DOHH2 (cell line): ENCODE data around the gene RAB32.

Experiments
- H3F3A ChIP-seq: fragments of 200-600 bp; sonication (generic), shearing (Covaris generic); 2 replicates; pipeline ENCODE4 v1.6.0; 2016; ENCODE audit warnings: antibody characterized with exemption, mild to moderate bottlenecking; ENCODE audit not compliant: control insufficient read depth, insufficient read depth
- H3K27ac ChIP-seq: fragments of 200-600 bp; sonication (generic); 2 replicates; pipeline ENCODE4 v1.5.1; 2014; ENCODE audit warnings: low read depth, mild to moderate bottlenecking, low read length, moderate library complexity
- H3K27me3 ChIP-seq: fragments of 200-600 bp; sonication (generic); 2 replicates; pipeline ENCODE4 v1.6.1; 2014; ENCODE audit warnings: mild to moderate bottlenecking, low read length, mixed read lengths; ENCODE audit not compliant: control insufficient read depth
- H3K36me3 ChIP-seq: fragments of 200-600 bp; sonication (generic); 2 replicates; pipeline ENCODE4 v1.6.1; 2014; ENCODE audit warnings: mild to moderate bottlenecking, low read length, moderate library complexity, mixed read lengths; ENCODE audit not compliant: control insufficient read depth
- H3K4me1 ChIP-seq: fragments of 200-600 bp; sonication (generic); 2 replicates; pipeline ENCODE4 v1.6.1; 2014; ENCODE audit warnings: mild to moderate bottlenecking, low read length, mixed read lengths; ENCODE audit not compliant: control insufficient read depth
- H3K4me2 ChIP-seq: fragments of 200-600 bp; sonication (generic); 2 replicates; pipeline ENCODE4 v1.6.0; 2014; ENCODE audit warnings: mild to moderate bottlenecking, low read length, moderate library complexity
- H3K4me3 ChIP-seq: fragments of 200-600 bp; sonication (generic); 2 replicates; pipeline ENCODE4 v1.5.1; 2014; ENCODE audit warnings: mild to moderate bottlenecking, low read length, mixed read lengths
- H3K79me2 ChIP-seq: fragments of 200-600 bp; sonication (generic); 2 replicates; pipeline ENCODE4 v1.6.1; 2014; ENCODE audit warnings: mild to moderate bottlenecking, low read length, mixed read lengths; ENCODE audit not compliant: control insufficient read depth
- H3K9me2 ChIP-seq: fragments of 200-600 bp; sonication (generic); replicated peaks from 2 replicates; pipeline ENCODE4 v1.6.1; 2014; ENCODE audit warnings: mild to moderate bottlenecking, low read length, mixed read lengths; ENCODE audit not compliant: control insufficient read depth
- H3K9me3 ChIP-seq: fragments of 200-600 bp; sonication (generic); 2 replicates; pipeline ENCODE4 v1.6.1; 2014; ENCODE audit warnings: antibody characterized with exemption, low read length, mixed read lengths; ENCODE audit not compliant: control insufficient read depth, insufficient read depth
- H4K20me1 ChIP-seq: fragments of 200-600 bp; sonication (generic); 2 replicates; pipeline ENCODE4 v1.6.0; 2014; ENCODE audit warnings: low read depth, mild to moderate bottlenecking, antibody characterized with exemption, low read length, moderate library complexity; ENCODE audit not compliant: control insufficient read depth, insufficient read depth
- EZH2phosphoT487 ChIP-seq: fragments of 200-600 bp; sonication (generic); IDR thresholded peaks from 2 replicates; pipeline ENCODE4 v1.6.1; 2017; ENCODE audit warnings: borderline replicate concordance, mild to moderate bottlenecking, antibody characterized with exemption, low read length, moderate library complexity, mixed read lengths
- TF ChIP-seq, protein P1 (sequence below): fragments of 200-600 bp; sonication (generic); IDR thresholded peaks from one replicate; pipeline ENCODE4 v1.5.1; 2014; ENCODE audit warnings: antibody characterized with exemption, mild to moderate bottlenecking, low read depth, low read length; ENCODE audit not compliant: poor library complexity, severe bottlenecking

Gene RAB32

DNA sequence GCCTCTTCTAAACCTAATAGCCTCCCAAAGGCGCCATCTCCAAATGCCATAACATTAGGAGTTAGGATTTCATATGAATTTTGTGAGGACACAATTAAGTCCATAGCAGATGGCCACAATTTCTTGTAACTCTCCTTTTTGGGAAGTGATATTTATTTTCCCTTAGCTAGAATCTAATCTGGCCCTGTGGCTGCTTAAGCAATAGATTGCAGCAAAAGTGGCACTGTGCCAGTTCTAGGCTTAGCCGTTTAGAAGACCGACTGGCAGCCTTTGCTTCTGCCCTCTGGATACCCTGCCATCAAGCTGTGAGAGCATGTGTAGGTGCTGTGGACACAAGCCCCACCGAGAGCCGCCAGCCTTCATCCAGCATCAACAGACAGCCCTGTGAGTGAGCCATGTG is 39.2 kb downstream of the RAB32 start:
- H3K4me3 ChIP-seq = no peak overlapping the region
- no peaks in the 10 kb centered on the region for H3K4me1 ChIP-seq
- TF ChIP-seq EZH2phosphoT487 = no peak
- TF ChIP-seq, protein P1, sequence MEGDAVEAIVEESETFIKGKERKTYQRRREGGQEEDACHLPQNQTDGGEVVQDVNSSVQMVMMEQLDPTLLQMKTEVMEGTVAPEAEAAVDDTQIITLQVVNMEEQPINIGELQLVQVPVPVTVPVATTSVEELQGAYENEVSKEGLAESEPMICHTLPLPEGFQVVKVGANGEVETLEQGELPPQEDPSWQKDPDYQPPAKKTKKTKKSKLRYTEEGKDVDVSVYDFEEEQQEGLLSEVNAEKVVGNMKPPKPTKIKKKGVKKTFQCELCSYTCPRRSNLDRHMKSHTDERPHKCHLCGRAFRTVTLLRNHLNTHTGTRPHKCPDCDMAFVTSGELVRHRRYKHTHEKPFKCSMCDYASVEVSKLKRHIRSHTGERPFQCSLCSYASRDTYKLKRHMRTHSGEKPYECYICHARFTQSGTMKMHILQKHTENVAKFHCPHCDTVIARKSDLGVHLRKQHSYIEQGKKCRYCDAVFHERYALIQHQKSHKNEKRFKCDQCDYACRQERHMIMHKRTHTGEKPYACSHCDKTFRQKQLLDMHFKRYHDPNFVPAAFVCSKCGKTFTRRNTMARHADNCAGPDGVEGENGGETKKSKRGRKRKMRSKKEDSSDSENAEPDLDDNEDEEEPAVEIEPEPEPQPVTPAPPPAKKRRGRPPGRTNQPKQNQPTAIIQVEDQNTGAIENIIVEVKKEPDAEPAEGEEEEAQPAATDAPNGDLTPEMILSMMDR = no peak
- H3K27ac ChIP-seq = no peak overlapping the region
- no peak overlapping the region for H3K4me2 ChIP-seq
- H3K9me3 ChIP-seq = no peaks in the 10 kb centered on the region
- no peaks in the 10 kb centered on the region for H3K79me2 ChIP-seq
- H4K20me1 ChIP-seq = no peaks in the 10 kb centered on the region
- H3K27me3 ChIP-seq = no peaks in the 10 kb centered on the region
- no peaks in the 10 kb centered on the region for H3K9me2 ChIP-seq
- no peaks in the 10 kb centered on the region for H3F3A ChIP-seq
- no peaks in the 10 kb centered on the region for H3K36me3 ChIP-seq

DNA sequence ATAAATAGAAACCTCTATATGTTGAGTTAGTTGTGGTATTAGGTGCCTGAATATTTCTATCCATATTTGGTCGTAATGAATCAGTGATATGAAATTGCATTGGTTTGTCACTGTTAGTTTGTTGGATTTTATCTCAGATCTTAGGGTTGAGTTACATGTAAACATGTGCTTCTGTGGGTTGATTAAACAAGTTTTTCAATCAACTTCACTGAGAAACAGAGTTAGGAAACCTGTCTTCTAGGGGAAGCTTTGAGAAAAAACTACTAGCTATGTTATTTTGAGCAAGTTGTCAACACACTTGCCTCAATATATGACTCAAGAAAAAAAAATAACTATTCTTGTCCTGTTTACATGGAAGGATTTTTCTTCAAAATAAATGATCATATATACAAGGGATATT is 40.3 kb downstream of the RAB32 start:
- Histone ChIP-seq H3K79me2 (no peaks in the 10 kb centered on the region), H4K20me1 (no peaks in the 10 kb centered on the region), H3K9me2 (no peaks in the 10 kb centered on the region), H3K27ac (no peak overlapping the region), H3K27me3 (no peaks in the 10 kb centered on the region), H3F3A (no peaks in the 10 kb centered on the region), H3K4me3 (no peak overlapping the region), H3K36me3 (no peaks in the 10 kb centered on the region), H3K4me2 (no peak overlapping the region), H3K4me1 (no peaks in the 10 kb centered on the region), H3K9me3 (no peaks in the 10 kb centered on the region)
- TF ChIP-seq, protein P1 = no peak
- TF ChIP-seq EZH2phosphoT487 = no peak

DNA sequence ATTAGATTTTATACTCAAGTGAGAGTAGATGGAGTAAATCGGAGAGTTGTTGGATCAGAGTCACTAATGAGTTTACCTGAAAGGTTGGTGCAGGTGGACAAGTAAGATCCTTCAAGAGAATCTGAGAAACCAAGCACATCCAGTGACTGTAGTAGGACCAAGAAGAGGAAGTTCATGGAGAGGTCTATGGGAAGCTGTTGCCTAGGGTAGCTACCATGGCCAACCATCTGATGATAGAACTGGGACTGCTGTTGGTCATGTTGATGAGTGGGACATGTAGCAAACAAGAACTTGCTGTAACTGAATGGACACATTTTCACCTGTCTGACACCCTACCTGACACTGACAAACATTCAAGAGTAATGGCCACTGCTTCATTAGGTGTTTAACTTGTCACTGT is 43.8 kb downstream of the RAB32 start:
- no peaks in the 10 kb centered on the region for H3K79me2 ChIP-seq
- H3K9me3 ChIP-seq = no peaks in the 10 kb centered on the region
- no peak overlapping the region for H3K4me3 ChIP-seq
- no peaks in the 10 kb centered on the region for H3K4me1 ChIP-seq
- H3F3A ChIP-seq = no peaks in the 10 kb centered on the region
- H3K9me2 ChIP-seq = no peaks in the 10 kb centered on the region
- H3K4me2 ChIP-seq = no peak overlapping the region
- TF ChIP-seq EZH2phosphoT487 = no peak
- TF ChIP-seq, protein P1 = no peak
- H4K20me1 ChIP-seq = no peaks in the 10 kb centered on the region
- H3K27ac ChIP-seq = no peak overlapping the region
- no peaks in the 10 kb centered on the region for H3K27me3 ChIP-seq
- no peaks in the 10 kb centered on the region for H3K36me3 ChIP-seq

DNA sequence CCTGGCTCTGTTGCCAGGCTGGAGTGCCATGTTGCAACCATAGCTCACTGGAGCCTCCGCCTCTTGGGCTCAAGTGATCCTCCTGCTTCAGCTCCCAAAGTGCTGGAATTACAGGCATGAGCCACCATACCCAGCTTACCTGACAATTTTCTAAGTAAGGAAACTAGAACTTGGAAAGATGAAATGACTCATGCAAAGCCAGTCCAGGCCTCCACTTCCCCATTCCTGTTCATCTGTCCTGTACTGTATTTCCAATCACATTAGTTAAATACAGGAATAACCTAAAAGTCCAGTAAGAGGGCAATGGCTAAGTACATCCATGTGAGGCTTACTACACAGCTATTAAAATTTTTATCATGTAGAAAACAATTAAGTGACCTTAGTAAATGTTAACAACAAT is 46.9 kb downstream of the RAB32 start:
- no peaks in the 10 kb centered on the region for H3K9me3 ChIP-seq
- no peak overlapping the region for H3K27ac ChIP-seq
- no peaks in the 10 kb centered on the region for H3K4me1 ChIP-seq
- no peaks in the 10 kb centered on the region for H3F3A ChIP-seq
- H3K9me2 ChIP-seq = no peaks in the 10 kb centered on the region
- no peaks in the 10 kb centered on the region for H3K79me2 ChIP-seq
- no peak overlapping the region for H3K4me2 ChIP-seq
- TF ChIP-seq EZH2phosphoT487 = no peak
- TF ChIP-seq, protein P1 = no peak
- no peaks in the 10 kb centered on the region for H4K20me1 ChIP-seq
- H3K4me3 ChIP-seq = no peak overlapping the region
- H3K27me3 ChIP-seq = no peaks in the 10 kb centered on the region
- no peaks in the 10 kb centered on the region for H3K36me3 ChIP-seq
